ENCODE measurements around the gene KCTD20. TPM values are rescaled to one million over a fixed set of nuclear protein-coding genes. Genes with fewer than 3 reads are reported as not detected.

Gene KCTD20
- total and polyA plus RNA-seq, 10 of the 15 experiments (the other 5 are each of a cell fraction or from before 2014, with no cell fraction given) = 18.1 to 77.0 (median 50.5) TPM

- Histone ChIP-seq H3K79me2 (ENCODE audit: control insufficient read depth, insufficient read depth, low read length) (no peaks in the 10 kb centered on the region), H3K27me3 (replicated peaks in 1 of 2; ENCODE audit: control insufficient read depth in 2 of 2, insufficient read depth in 2 of 2, low read length in 1 of 2) (no peaks in the 10 kb centered on the region), H3K9ac (ENCODE audit: control insufficient read depth, insufficient read depth, low read length) (no peak overlapping the region), H3K4me2 (ENCODE audit: control insufficient read depth, insufficient read depth) (0 out of 2 replicates have a peak overlapping the region, but pooled peaks have one; percentile 17), H3K36me3 (ENCODE audit: control insufficient read depth in 2 of 2, insufficient read depth in 2 of 2, low read length in 1 of 2) (no peaks in the 10 kb centered on the region), H3K9me3 (replicated peaks; ENCODE audit: control insufficient read depth, insufficient read depth, low read length) (no peaks in the 10 kb centered on the region; the same call in 1 of the 3 replicates), H3K4me1 (ENCODE audit: control insufficient read depth, insufficient read depth, low read length) (peaks cover 8% of the 10 kb centered on the region), H3K27ac (ENCODE audit: control insufficient read depth, insufficient read depth) (no peak overlapping the region), H4K20me1 (ENCODE audit: control insufficient read depth, insufficient read depth) (no peaks in the 10 kb centered on the region), H3K4me3 (no peak overlapping the region), H2AFZ (ENCODE audit: control insufficient read depth, low read depth, low read length) (peak overlapping the region; percentile 34; the same call in 1 of the 2 replicates)
- ATAC-seq (peak; percentile 97), DNase-seq (ENCODE audit: low read depth, low spot score) (no peak), FAIRE-seq (peak; percentile 80)
- no TSS peak for BruUV-seq (replicated peaks)
- ChIA-PET CTCF (no interaction called here), SMC1A (ENCODE audit: uncharacterized antibody, unreplicated experiment) (interaction anchor here (1.1 to 2.1 kb wide), 3 partner anchors 35 to 144 kb away, joined by 3 to 6 read pairs (median 5); no protein-coding TSS in a partner anchor), RAD21 (ENCODE audit: unreplicated experiment) (interaction anchor here (1.0 to 2.7 kb wide), 2 partner anchors 42 to 606 kb away, joined by 3 to 6 read pairs; no protein-coding TSS in a partner anchor), POLR2A (interaction anchor here (0.6 kb wide), 1 partner anchor 180 kb away, joined by 4 read pairs; no protein-coding TSS in a partner anchor)
- in situ Hi-C loops (cut with MboI) (no loop called here), intact Hi-C loops (cut with micrococcal nuclease; ENCODE audit: unreplicated experiment) (no loop called here)
- 0% methylated on average over 1 of the region's 1 CpG for WGBS (ENCODE audit: insufficient coverage, insufficient replicate concordance, low lambda C conversion rate, missing lambda C conversion rate)
- TF ChIP-seq ZZZ3 (IDR thresholded peaks at IDR 0.05; ENCODE audit: control insufficient read depth, insufficient read length, low read depth) (no peak), PAX5 (IDR thresholded peaks at IDR 0.05; ENCODE audit: borderline replicate concordance, low read depth, low read length) (peak; percentile 60; the same call in 1 of the 2 replicates), JUNB (IDR thresholded peaks at IDR 0.05) (peak; percentile 55), NBN (IDR thresholded peaks at IDR 0.05) (0 out of 2 replicates have a peak, but pooled peaks have one; percentile 47), BRCA1 (IDR thresholded peaks at IDR 0.05; ENCODE audit: low read depth, low read length) (no peak), SP1 (IDR thresholded peaks at IDR 0.05; ENCODE audit: low read depth, low read length) (no peak), POLR2AphosphoS5 (IDR thresholded peaks at IDR 0.05; ENCODE audit: low read length) (no peak), ZNF687 (IDR thresholded peaks at IDR 0.05) (no peak), CBFB (IDR thresholded peaks at IDR 0.05; ENCODE audit: low read depth) (no peak), ETV6 (conservative IDR thresholded peaks at IDR 0.05 in 1 of 2, IDR thresholded peaks at IDR 0.05 in 1 of 2; ENCODE audit: borderline replicate concordance in 1 of 2, low read depth in 1 of 2) (no peak), FOXM1 (IDR thresholded peaks at IDR 0.05; ENCODE audit: low read depth, low read length) (peak; percentile 42; the same call in 1 of the 2 replicates), RELA (IDR thresholded peaks at IDR 0.05; ENCODE audit: borderline replicate concordance, partially characterized antibody) (no peak), ZNF274 (IDR thresholded peaks at IDR 0.05; ENCODE audit: insufficient read depth, insufficient read length) (no peak)
- TF ChIP-seq, protein P1, sequence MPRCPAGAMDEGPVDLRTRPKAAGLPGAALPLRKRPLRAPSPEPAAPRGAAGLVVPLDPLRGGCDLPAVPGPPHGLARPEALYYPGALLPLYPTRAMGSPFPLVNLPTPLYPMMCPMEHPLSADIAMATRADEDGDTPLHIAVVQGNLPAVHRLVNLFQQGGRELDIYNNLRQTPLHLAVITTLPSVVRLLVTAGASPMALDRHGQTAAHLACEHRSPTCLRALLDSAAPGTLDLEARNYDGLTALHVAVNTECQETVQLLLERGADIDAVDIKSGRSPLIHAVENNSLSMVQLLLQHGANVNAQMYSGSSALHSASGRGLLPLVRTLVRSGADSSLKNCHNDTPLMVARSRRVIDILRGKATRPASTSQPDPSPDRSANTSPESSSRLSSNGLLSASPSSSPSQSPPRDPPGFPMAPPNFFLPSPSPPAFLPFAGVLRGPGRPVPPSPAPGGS (IDR thresholded peaks at IDR 0.05; ENCODE audit: borderline replicate concordance, insufficient read depth, low read depth, low read length, poor library complexity, severe bottlenecking) = no peak
- TF ChIP-seq, protein P2, sequence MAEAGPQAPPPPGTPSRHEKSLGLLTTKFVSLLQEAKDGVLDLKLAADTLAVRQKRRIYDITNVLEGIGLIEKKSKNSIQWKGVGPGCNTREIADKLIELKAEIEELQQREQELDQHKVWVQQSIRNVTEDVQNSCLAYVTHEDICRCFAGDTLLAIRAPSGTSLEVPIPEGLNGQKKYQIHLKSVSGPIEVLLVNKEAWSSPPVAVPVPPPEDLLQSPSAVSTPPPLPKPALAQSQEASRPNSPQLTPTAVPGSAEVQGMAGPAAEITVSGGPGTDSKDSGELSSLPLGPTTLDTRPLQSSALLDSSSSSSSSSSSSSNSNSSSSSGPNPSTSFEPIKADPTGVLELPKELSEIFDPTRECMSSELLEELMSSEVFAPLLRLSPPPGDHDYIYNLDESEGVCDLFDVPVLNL (IDR thresholded peaks at IDR 0.05; ENCODE audit: low read depth, low read length) = no peak
- TF ChIP-seq, protein P3, sequence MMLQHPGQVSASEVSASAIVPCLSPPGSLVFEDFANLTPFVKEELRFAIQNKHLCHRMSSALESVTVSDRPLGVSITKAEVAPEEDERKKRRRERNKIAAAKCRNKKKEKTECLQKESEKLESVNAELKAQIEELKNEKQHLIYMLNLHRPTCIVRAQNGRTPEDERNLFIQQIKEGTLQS (IDR thresholded peaks at IDR 0.05; ENCODE audit: borderline replicate concordance, extremely low read depth, low read depth, low read length) = no peak
Measured at GRCh38 chr6:36399970-36400369, 42.8 kb upstream of the KCTD20 start.
